ENCODE results near the gene TCP11L1.

DNA sequence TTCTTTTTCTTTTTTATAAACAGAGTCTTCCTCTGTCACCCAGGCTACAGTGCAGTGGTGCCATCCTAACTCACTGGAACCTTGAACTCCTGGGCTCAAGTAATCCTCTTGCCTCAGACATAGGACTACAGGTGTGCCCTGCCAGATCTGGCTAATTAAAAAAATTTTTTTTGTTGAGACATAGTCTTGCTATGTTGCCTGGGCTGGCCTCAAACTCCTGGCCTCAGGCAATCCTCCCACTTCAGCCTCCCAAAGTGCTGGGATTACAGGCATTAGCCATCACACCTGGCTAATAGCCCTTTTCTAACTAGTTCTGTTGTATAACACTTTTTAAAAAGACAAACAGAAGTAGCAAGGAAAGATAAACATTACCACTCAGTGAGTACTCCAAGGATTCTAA, 64.5 kb downstream of the TCP11L1 start:
- TF ChIP-seq, protein P1, sequence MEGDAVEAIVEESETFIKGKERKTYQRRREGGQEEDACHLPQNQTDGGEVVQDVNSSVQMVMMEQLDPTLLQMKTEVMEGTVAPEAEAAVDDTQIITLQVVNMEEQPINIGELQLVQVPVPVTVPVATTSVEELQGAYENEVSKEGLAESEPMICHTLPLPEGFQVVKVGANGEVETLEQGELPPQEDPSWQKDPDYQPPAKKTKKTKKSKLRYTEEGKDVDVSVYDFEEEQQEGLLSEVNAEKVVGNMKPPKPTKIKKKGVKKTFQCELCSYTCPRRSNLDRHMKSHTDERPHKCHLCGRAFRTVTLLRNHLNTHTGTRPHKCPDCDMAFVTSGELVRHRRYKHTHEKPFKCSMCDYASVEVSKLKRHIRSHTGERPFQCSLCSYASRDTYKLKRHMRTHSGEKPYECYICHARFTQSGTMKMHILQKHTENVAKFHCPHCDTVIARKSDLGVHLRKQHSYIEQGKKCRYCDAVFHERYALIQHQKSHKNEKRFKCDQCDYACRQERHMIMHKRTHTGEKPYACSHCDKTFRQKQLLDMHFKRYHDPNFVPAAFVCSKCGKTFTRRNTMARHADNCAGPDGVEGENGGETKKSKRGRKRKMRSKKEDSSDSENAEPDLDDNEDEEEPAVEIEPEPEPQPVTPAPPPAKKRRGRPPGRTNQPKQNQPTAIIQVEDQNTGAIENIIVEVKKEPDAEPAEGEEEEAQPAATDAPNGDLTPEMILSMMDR (tag by site-specific recombination; IDR thresholded peaks at IDR 0.05): no peak
- TF ChIP-seq ZBTB7A (tag by site-specific recombination; IDR thresholded peaks at IDR 0.05; ENCODE audit: low read depth): no peak
